ENCODE results near the gene ASGR1.

ASGR1 gene

DNA sequence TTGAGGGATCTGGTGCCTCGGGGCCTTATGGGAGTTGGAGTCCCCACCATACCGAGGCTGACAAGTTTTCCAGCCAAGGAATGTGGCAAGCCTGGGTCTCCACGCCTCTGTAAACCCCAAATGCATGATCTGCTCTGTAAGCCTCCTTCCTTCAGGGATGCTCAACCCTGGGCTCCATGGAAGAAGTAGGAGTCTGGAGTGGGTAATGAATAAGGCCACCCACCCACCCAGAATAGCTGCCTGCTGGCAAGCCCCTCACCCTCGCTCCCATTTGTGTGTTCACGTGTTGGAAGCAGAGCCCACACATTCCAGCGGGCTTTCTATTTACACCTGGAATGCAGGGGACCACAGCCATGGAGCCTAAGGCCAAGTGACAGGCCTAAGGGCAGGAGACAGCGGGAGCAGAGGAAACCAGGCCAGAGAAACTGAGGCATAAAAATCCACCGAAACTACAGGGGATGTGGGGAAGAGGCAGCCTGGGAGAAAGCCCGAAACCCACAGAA is 36.0 kb upstream of the ASGR1 start:
- Histone ChIP-seq H3K36me3 (ENCODE audit: insufficient read depth, low read length) (no peaks in the 10 kb centered on the region), H3K9ac (ENCODE audit: low read length) (no peak overlapping the region), H3K4me1 (ENCODE audit: insufficient read depth, low read length) (peaks cover 53% of the 10 kb centered on the region), H3K27me3 (ENCODE audit: control insufficient read depth in 1 of 2, insufficient read depth in 2 of 2, low read length in 2 of 2) (no peaks in the 10 kb centered on the region), H3K27ac (ENCODE audit: low read depth, low read length) (peak overlapping the region; percentile 50), H3K9me3 (ENCODE audit: low read length) (no peaks in the 10 kb centered on the region), H3K4me3 (ENCODE audit: low read depth in 1 of 2, low read length in 2 of 2) (peak overlapping the region in 1 of 2 donors; percentile 85)

GRCh38 chr17:7214300-7215135 is 35.3 kb upstream of the ASGR1 start:
- Histone ChIP-seq H3K36me3 (ENCODE audit: insufficient read depth, low read length) (no peaks in the 10 kb centered on the region), H3K9ac (ENCODE audit: low read length) (no peak overlapping the region), H3K4me3 (ENCODE audit: low read depth in 1 of 2, low read length in 2 of 2) (peak overlapping the region; percentile 39 to 85), H3K9me3 (ENCODE audit: low read length) (no peaks in the 10 kb centered on the region), H3K27ac (ENCODE audit: low read depth, low read length) (peak overlapping the region; percentile 90), H3K4me1 (ENCODE audit: insufficient read depth, low read length) (peaks cover 52% of the 10 kb centered on the region), H3K27me3 (ENCODE audit: control insufficient read depth in 1 of 2, insufficient read depth in 2 of 2, low read length in 2 of 2) (no peaks in the 10 kb centered on the region)

- H3K9me3 ChIP-seq (ENCODE audit: low read length), result no peaks in the 10 kb centered on the region
- H3K4me1 ChIP-seq (ENCODE audit: insufficient read depth, low read length), result peaks cover 45% of the 10 kb centered on the region
- H3K27me3 ChIP-seq (ENCODE audit: control insufficient read depth in 1 of 2, insufficient read depth in 2 of 2, low read length in 2 of 2), result no peaks in the 10 kb centered on the region
- no peaks in the 10 kb centered on the region for H3K36me3 ChIP-seq (ENCODE audit: insufficient read depth, low read length)
- H3K27ac ChIP-seq (ENCODE audit: low read depth, low read length), result no peak overlapping the region
- H3K4me3 ChIP-seq (ENCODE audit: low read depth in 1 of 2, low read length in 2 of 2), result peak overlapping the region; percentile 39 to 85
- H3K9ac ChIP-seq (ENCODE audit: low read length), result no peak overlapping the region
These were observed 34.7 kb upstream of the ASGR1 start for GRCh38 chr17:7213895-7214299.

- H3K27ac ChIP-seq (ENCODE audit: low read depth, low read length), result no peak overlapping the region
- H3K9ac ChIP-seq (ENCODE audit: low read length), result no peak overlapping the region
- no peak overlapping the region for H3K4me3 ChIP-seq (ENCODE audit: low read depth in 1 of 2, low read length in 2 of 2)
- peaks cover 33% of the 10 kb centered on the region for H3K4me1 ChIP-seq (ENCODE audit: insufficient read depth, low read length)
- no peaks in the 10 kb centered on the region for H3K27me3 ChIP-seq (ENCODE audit: control insufficient read depth in 1 of 2, insufficient read depth in 2 of 2, low read length in 2 of 2)
- no peaks in the 10 kb centered on the region for H3K36me3 ChIP-seq (ENCODE audit: insufficient read depth, low read length)
- no peaks in the 10 kb centered on the region for H3K9me3 ChIP-seq (ENCODE audit: low read length)
These were observed 32.5 kb upstream of the ASGR1 start for GRCh38 chr17:7211491-7212273.

- H3K4me1 ChIP-seq (ENCODE audit: insufficient read depth, low read length), result peaks cover 30% of the 10 kb centered on the region
- no peak overlapping the region for H3K9ac ChIP-seq (ENCODE audit: low read length)
- no peaks in the 10 kb centered on the region for H3K9me3 ChIP-seq (ENCODE audit: low read length)
- H3K27ac ChIP-seq (ENCODE audit: low read depth, low read length), result no peak overlapping the region
- H3K27me3 ChIP-seq (ENCODE audit: control insufficient read depth in 1 of 2, insufficient read depth in 2 of 2, low read length in 2 of 2), result no peaks in the 10 kb centered on the region
- H3K4me3 ChIP-seq (ENCODE audit: low read depth in 1 of 2, low read length in 2 of 2), result no peak overlapping the region
- H3K36me3 ChIP-seq (ENCODE audit: insufficient read depth, low read length), result no peaks in the 10 kb centered on the region
These were observed 29.7 kb upstream of the ASGR1 start for GRCh38 chr17:7208754-7209460.

GRCh38 chr17:7208027-7208571 is 28.9 kb upstream of the ASGR1 start:
- H3K4me3 ChIP-seq (ENCODE audit: low read depth in 1 of 2, low read length in 2 of 2), result no peak overlapping the region
- peaks cover 23% of the 10 kb centered on the region for H3K4me1 ChIP-seq (ENCODE audit: insufficient read depth, low read length)
- H3K27ac ChIP-seq (ENCODE audit: low read depth, low read length), result no peak overlapping the region
- no peaks in the 10 kb centered on the region for H3K9me3 ChIP-seq (ENCODE audit: low read length)
- no peak overlapping the region for H3K9ac ChIP-seq (ENCODE audit: low read length)
- peaks cover 8% of the 10 kb centered on the region for H3K36me3 ChIP-seq (ENCODE audit: insufficient read depth, low read length)
- no peaks in the 10 kb centered on the region for H3K27me3 ChIP-seq (ENCODE audit: control insufficient read depth in 1 of 2, insufficient read depth in 2 of 2, low read length in 2 of 2)

GRCh38 chr17:7207120-7208001 is 28.2 kb upstream of the ASGR1 start:
- Histone ChIP-seq H3K9me3 (ENCODE audit: low read length) (no peaks in the 10 kb centered on the region), H3K36me3 (ENCODE audit: insufficient read depth, low read length) (peaks cover 15% of the 10 kb centered on the region), H3K9ac (ENCODE audit: low read length) (no peak overlapping the region), H3K4me3 (ENCODE audit: low read depth in 1 of 2, low read length in 2 of 2) (no peak overlapping the region), H3K27ac (ENCODE audit: low read depth, low read length) (no peak overlapping the region), H3K27me3 (ENCODE audit: control insufficient read depth in 1 of 2, insufficient read depth in 2 of 2, low read length in 2 of 2) (no peaks in the 10 kb centered on the region), H3K4me1 (ENCODE audit: insufficient read depth, low read length) (peaks cover 21% of the 10 kb centered on the region)

DNA sequence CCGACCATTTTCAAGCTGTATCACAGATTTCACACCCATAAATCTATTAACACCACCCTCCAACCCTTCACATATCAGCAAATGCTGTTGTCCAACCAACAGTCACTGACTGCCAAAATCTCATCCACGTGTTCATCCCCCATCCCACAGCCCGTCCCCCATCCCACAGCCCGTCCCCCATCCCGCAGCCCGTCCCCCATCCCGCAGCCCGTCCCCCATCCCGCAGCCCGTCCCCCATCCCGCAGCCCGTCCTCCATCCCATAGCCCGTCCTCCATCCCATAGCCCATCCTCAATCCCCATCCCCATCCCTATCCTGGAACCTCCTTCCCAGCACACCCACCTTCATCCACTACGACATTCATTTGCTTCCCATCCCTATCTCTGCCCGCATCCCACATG is 26.4 kb upstream of the ASGR1 start:
- peaks cover 18% of the 10 kb centered on the region for H3K36me3 ChIP-seq (ENCODE audit: insufficient read depth, low read length)
- no peaks in the 10 kb centered on the region for H3K27me3 ChIP-seq (ENCODE audit: control insufficient read depth in 1 of 2, insufficient read depth in 2 of 2, low read length in 2 of 2)
- peak overlapping the region; percentile 56 to 65 for H3K4me3 ChIP-seq (ENCODE audit: low read depth in 1 of 2, low read length in 2 of 2)
- H3K9me3 ChIP-seq (ENCODE audit: low read length), result no peaks in the 10 kb centered on the region
- H3K27ac ChIP-seq (ENCODE audit: low read depth, low read length), result peak overlapping the region; percentile 52
- H3K9ac ChIP-seq (ENCODE audit: low read length), result peak overlapping the region; percentile 57
- H3K4me1 ChIP-seq (ENCODE audit: insufficient read depth, low read length), result peaks cover 14% of the 10 kb centered on the region

GRCh38 chr17:7204828-7205461 is 25.8 kb upstream of the ASGR1 start:
- Histone ChIP-seq H3K36me3 (ENCODE audit: insufficient read depth, low read length) (peaks cover 18% of the 10 kb centered on the region), H3K4me1 (ENCODE audit: insufficient read depth, low read length) (peaks cover 14% of the 10 kb centered on the region), H3K9me3 (ENCODE audit: low read length) (no peaks in the 10 kb centered on the region), H3K4me3 (ENCODE audit: low read depth in 1 of 2, low read length in 2 of 2) (peak overlapping the region; percentile 56 to 65), H3K27ac (ENCODE audit: low read depth, low read length) (peak overlapping the region; percentile 52), H3K9ac (ENCODE audit: low read length) (peak overlapping the region; percentile 57), H3K27me3 (ENCODE audit: control insufficient read depth in 1 of 2, insufficient read depth in 2 of 2, low read length in 2 of 2) (no peaks in the 10 kb centered on the region)

GRCh38 chr17:7204336-7204735 is 25.2 kb upstream of the ASGR1 start:
- Histone ChIP-seq H3K27ac (ENCODE audit: low read depth, low read length) (peak overlapping the region; percentile 52), H3K36me3 (ENCODE audit: insufficient read depth, low read length) (peaks cover 18% of the 10 kb centered on the region), H3K9me3 (ENCODE audit: low read length) (no peaks in the 10 kb centered on the region), H3K4me3 (ENCODE audit: low read depth in 1 of 2, low read length in 2 of 2) (peak overlapping the region; percentile 56 to 65), H3K27me3 (ENCODE audit: control insufficient read depth in 1 of 2, insufficient read depth in 2 of 2, low read length in 2 of 2) (no peaks in the 10 kb centered on the region), H3K9ac (ENCODE audit: low read length) (peak overlapping the region; percentile 57), H3K4me1 (ENCODE audit: insufficient read depth, low read length) (peaks cover 14% of the 10 kb centered on the region)
